IPS DF 6.9 (cell line): Measurements from ENCODE around the gene PRKAG2.

Source experiments
- DNase-seq: peaks from one replicate; pipeline ENCODE4 v3.0.0-alpha.2; 2013; ENCODE audit warnings: low read depth, low spot score
- H3K27ac ChIP-seq: one replicate; pipeline ENCODE4 v1.5.1; 2013; ENCODE audit warnings: low read length, control low read depth
- H3K27me3 ChIP-seq: 2 replicates; pipeline ENCODE4 v1.6.1; 2013; ENCODE audit warnings: mild to moderate bottlenecking, low read length; ENCODE audit not compliant: control insufficient read depth, insufficient read depth
- H3K36me3 ChIP-seq: 2 replicates; pipeline ENCODE4 v1.6.1; 2013; ENCODE audit warnings: low read length; ENCODE audit not compliant: control insufficient read depth, insufficient read depth
- H3K4me1 ChIP-seq: 2 replicates; pipeline ENCODE4 v1.6.1; 2013; ENCODE audit warnings: low read length; ENCODE audit not compliant: control insufficient read depth, insufficient read depth
- H3K4me3 ChIP-seq: 2 replicates; pipeline ENCODE4 v1.5.1; 2013; ENCODE audit warnings: mild to moderate bottlenecking, low read length
- H3K9me3 ChIP-seq: 2 replicates; pipeline ENCODE4 v1.6.1; 2013; ENCODE audit warnings: low read length, inconsistent platforms; ENCODE audit not compliant: control insufficient read depth, insufficient read depth
- WGBS: extraction: QIAGEN DNeasy Blood & Tissue Kit; methylation state at CpG from one replicate; pipeline ENCODE4 v1.1.7; 2013; ENCODE audit warnings: mixed read lengths, missing lambda C conversion rate; ENCODE audit not compliant: insufficient read length, insufficient coverage; 5-methylcytosine and 5-hydroxymethylcytosine counted together

The PRKAG2 gene

GRCh38 chr7:151825721-151826120 is 51.2 kb downstream of the PRKAG2 start:
- Histone ChIP-seq H3K9me3 (no peaks in the 10 kb centered on the region), H3K4me1 (no peaks in the 10 kb centered on the region), H3K36me3 (no peaks in the 10 kb centered on the region), H3K4me3 (no peak overlapping the region), H3K27me3 (no peaks in the 10 kb centered on the region), H3K27ac (no peak overlapping the region)
- no peak for DNase-seq
- no CpG with 5 or more reads among the region's 5 CpGs for WGBS

GRCh38 chr7:151824373-151824933 is 52.5 kb downstream of the PRKAG2 start:
- Histone ChIP-seq H3K27me3 (no peaks in the 10 kb centered on the region), H3K4me3 (no peak overlapping the region), H3K27ac (no peak overlapping the region), H3K36me3 (no peaks in the 10 kb centered on the region), H3K9me3 (no peaks in the 10 kb centered on the region), H3K4me1 (no peaks in the 10 kb centered on the region)
- no CpG with 5 or more reads among the region's 14 CpGs for WGBS
- no peak for DNase-seq

GRCh38 chr7:151823566-151824372 is 53.1 kb downstream of the PRKAG2 start:
- no peaks in the 10 kb centered on the region for H3K9me3 ChIP-seq
- no peak for DNase-seq
- H3K27ac ChIP-seq: no peak overlapping the region
- no peaks in the 10 kb centered on the region for H3K36me3 ChIP-seq
- H3K27me3 ChIP-seq: no peaks in the 10 kb centered on the region
- H3K4me1 ChIP-seq: no peaks in the 10 kb centered on the region
- no CpG with 5 or more reads among the region's 8 CpGs for WGBS
- no peak overlapping the region for H3K4me3 ChIP-seq

GRCh38 chr7:151822541-151823181 is 54.3 kb downstream of the PRKAG2 start:
- no peaks in the 10 kb centered on the region for H3K36me3 ChIP-seq
- no peaks in the 10 kb centered on the region for H3K4me1 ChIP-seq
- H3K27ac ChIP-seq: no peak overlapping the region
- H3K9me3 ChIP-seq: no peaks in the 10 kb centered on the region
- H3K27me3 ChIP-seq: no peaks in the 10 kb centered on the region
- no peak overlapping the region for H3K4me3 ChIP-seq
- no CpG with 5 or more reads among the region's 17 CpGs for WGBS
- no peak for DNase-seq

- no peaks in the 10 kb centered on the region for H3K27me3 ChIP-seq
- no peak overlapping the region for H3K4me3 ChIP-seq
- no peaks in the 10 kb centered on the region for H3K9me3 ChIP-seq
- DNase-seq: no peak
- H3K27ac ChIP-seq: no peak overlapping the region
- no CpG with 5 or more reads among the region's 20 CpGs for WGBS
- H3K36me3 ChIP-seq: no peaks in the 10 kb centered on the region
- no peaks in the 10 kb centered on the region for H3K4me1 ChIP-seq
Observed at GRCh38 chr7:151821806-151822540, 54.9 kb downstream of the PRKAG2 start.

- no CpG with 5 or more reads among the region's 4 CpGs for WGBS
- H3K27me3 ChIP-seq: no peaks in the 10 kb centered on the region
- H3K27ac ChIP-seq: no peak overlapping the region
- H3K4me1 ChIP-seq: no peaks in the 10 kb centered on the region
- no peak overlapping the region for H3K4me3 ChIP-seq
- no peaks in the 10 kb centered on the region for H3K36me3 ChIP-seq
- no peak for DNase-seq
- H3K9me3 ChIP-seq: no peaks in the 10 kb centered on the region
Observed at GRCh38 chr7:151821226-151821625, 55.7 kb downstream of the PRKAG2 start.

- no peak overlapping the region for H3K27ac ChIP-seq
Observed at GRCh38 chr7:151820491-151821105, 56.3 kb downstream of the PRKAG2 start.

GRCh38 chr7:151819866-151820265 is 57.0 kb downstream of the PRKAG2 start:
- no peaks in the 10 kb centered on the region for H3K27me3 ChIP-seq
- H3K4me1 ChIP-seq: no peaks in the 10 kb centered on the region
- no peak overlapping the region for H3K4me3 ChIP-seq
- no peak overlapping the region for H3K27ac ChIP-seq
- DNase-seq: no peak
- no peaks in the 10 kb centered on the region for H3K36me3 ChIP-seq
- WGBS: no CpG with 5 or more reads among the region's 8 CpGs
- no peaks in the 10 kb centered on the region for H3K9me3 ChIP-seq

More at GRCh38 chr7:151820491-151821105, 56.3 kb downstream of the PRKAG2 start:
- no peaks in the 10 kb centered on the region for H3K4me1 ChIP-seq
- no peaks in the 10 kb centered on the region for H3K9me3 ChIP-seq
- H3K36me3 ChIP-seq: no peaks in the 10 kb centered on the region
- DNase-seq: no peak
- no peak overlapping the region for H3K4me3 ChIP-seq
- no CpG with 5 or more reads among the region's 19 CpGs for WGBS
- no peaks in the 10 kb centered on the region for H3K27me3 ChIP-seq

GRCh38 chr7:151818674-151819519 is 58.0 kb downstream of the PRKAG2 start:
- no peaks in the 10 kb centered on the region for H3K36me3 ChIP-seq
- H3K4me1 ChIP-seq: 0 out of 2 replicates have a peak, but pooled peaks cover 3% of the 10 kb centered on the region
- no CpG with 5 or more reads among the region's 18 CpGs for WGBS
- H3K27ac ChIP-seq: no peak overlapping the region
- DNase-seq: no peak
- no peaks in the 10 kb centered on the region for H3K9me3 ChIP-seq
- H3K27me3 ChIP-seq: no peaks in the 10 kb centered on the region
- H3K4me3 ChIP-seq: no peak overlapping the region
